Breast epithelium (tissue), 4 donors: Measurements from ENCODE around the gene HBQ1. TPM values are rescaled to one million over a fixed set of nuclear protein-coding genes. Genes with fewer than 3 reads are reported as not detected.
"Not testable (repeated sequence)": the region's sequence is repeated elsewhere in the genome, so short reads cannot be mapped to it uniquely, and the experiment has no call there.

ENCODE experiments used
- DNase-seq, 2 donors: peaks; one replicate each; pipeline ENCODE4 v3.0.0-alpha.2; 2019; ENCODE audit warnings: low spot score in 2 of 2
- H3K27ac ChIP-seq, 2 donors: fragments of 200-600 bp; sonication (generic) in 1 of 2; one replicate each; pipeline ENCODE4 v1.5.1; 2016 to 2019; ENCODE audit warnings: mild to moderate bottlenecking in 1 of 2
- H3K27me3 ChIP-seq, 2 donors: fragments of 200-600 bp; sonication (generic) in 1 of 2; one replicate each; pipeline versions ENCODE4 v1.5.1 to v1.6.0; 2017 to 2019; ENCODE audit warnings: control low read depth in 1 of 2, mild to moderate bottlenecking in 1 of 2
- H3K36me3 ChIP-seq: fragments of 200-600 bp; one replicate; pipeline ENCODE4 v1.5.1; 2019
- H3K4me1 ChIP-seq, 2 donors: fragments of 200-600 bp; sonication (generic); one replicate each; pipeline ENCODE4 v1.5.1; 2016 to 2019; ENCODE audit warnings: control low read depth in 1 of 2
- H3K4me3 ChIP-seq, 3 donors: fragments of 200-600 bp; sonication (generic); 1 replicate in 2 of 3; 2 replicates in 1 of 3; pipeline ENCODE4 v1.5.1; 2016 to 2019; ENCODE audit warnings: mild to moderate bottlenecking in 3 of 3, moderate library complexity in 2 of 3
- H3K9me3 ChIP-seq, 2 donors: fragments of 200-600 bp; sonication (generic) in 1 of 2; one replicate each; pipeline ENCODE4 v1.5.1; 2016 to 2019; ENCODE audit warnings: control low read depth in 1 of 2
- CTCF ChIP-seq, 3 donors: fragments of 450-650 bp; IDR thresholded peaks; one replicate each; pipeline ENCODE4 v1.5.1; 2016 to 2017; ENCODE audit warnings: antibody characterized with exemption in 3 of 3, mild to moderate bottlenecking in 3 of 3, moderate library complexity in 3 of 3
- POLR2A ChIP-seq: fragments of 450-650 bp; IDR thresholded peaks from one replicate; pipeline ENCODE4 v1.6.1; 2016; ENCODE audit warnings: antibody characterized with exemption, mild to moderate bottlenecking, moderate library complexity
- POLR2AphosphoS5 ChIP-seq, 3 donors: sonication (generic); formaldehyde crosslinking; IDR thresholded peaks; one replicate each; pipeline ENCODE4 v1.6.1; 2017; ENCODE audit warnings: antibody characterized with exemption in 3 of 3
- intact Hi-C: fragments of 100-400 bp; cut with DNase I; formaldehyde crosslinking; loops from one replicate; pipeline ENCODE4 v1.15.1; 2023; ENCODE audit warnings: low total_unique reads
- total RNA-seq, 3 donors: library from RNA; depleted of rRNA; stranded (reverse); fragments of >200 nt; gene quantifications; one replicate each; pipeline ENCODE4 v1.1.0, GENCODE V29; 2016

Gene HBQ1
- total RNA-seq, 3 donors from 2014 or later, result not detected

GRCh38 chr16:146646-147045, 33.6 kb upstream of the HBQ1 start:
- intact Hi-C loops, result no loop called here
- no peaks in the 10 kb centered on the region for H3K27me3 ChIP-seq

GRCh38 chr16:149024-149660, 31.1 kb upstream of the HBQ1 start:
- TF ChIP-seq POLR2A, result no peak
- TF ChIP-seq POLR2AphosphoS5 (IDR thresholded peaks at IDR 0.05), result no peak
- no peak for TF ChIP-seq CTCF (IDR thresholded peaks at IDR 0.05)
- no peak for DNase-seq
- no peak overlapping the region for H3K27ac ChIP-seq
- H3K9me3 ChIP-seq, result no peaks in the 10 kb centered on the region
- H3K4me1 ChIP-seq, result no peaks in the 10 kb centered on the region
- no peaks in the 10 kb centered on the region for H3K27me3 ChIP-seq
- H3K4me3 ChIP-seq, result no peak overlapping the region
- intact Hi-C loops, result no loop called here
- H3K36me3 ChIP-seq, result no peaks in the 10 kb centered on the region

More at GRCh38 chr16:146646-147045, 33.6 kb upstream of the HBQ1 start:
- Histone ChIP-seq H3K4me1 (no peaks in the 10 kb centered on the region), H3K27ac (no peak overlapping the region), H3K4me3 (no peak overlapping the region), H3K36me3 (no peaks in the 10 kb centered on the region), H3K9me3 (no peaks in the 10 kb centered on the region)
- TF ChIP-seq POLR2AphosphoS5 (IDR thresholded peaks at IDR 0.05) (no peak), CTCF (IDR thresholded peaks at IDR 0.05) (no peak), POLR2A (no peak)
- DNase-seq, result no peak

- TF ChIP-seq POLR2A, result no peak
- no peak for TF ChIP-seq POLR2AphosphoS5 (IDR thresholded peaks at IDR 0.05)
- no peak for TF ChIP-seq CTCF (IDR thresholded peaks at IDR 0.05)
- no peaks in the 10 kb centered on the region for H3K9me3 ChIP-seq
- no peaks in the 10 kb centered on the region for H3K27me3 ChIP-seq
- H3K4me3 ChIP-seq, result no peak within 1 kb of the TSS
- no peak for DNase-seq
- no peaks in the 10 kb centered on the region for H3K36me3 ChIP-seq
- H3K27ac ChIP-seq, result no peak within 1 kb of the TSS
- intact Hi-C loops, result no loop called here
- H3K4me1 ChIP-seq, result no peaks in the 10 kb centered on the region
Observed at GRCh38 chr16:152141-153128, 27.8 kb upstream of the HBQ1 start, which contains the start of gene HBZ. Gene HBZ, plus strand, starts transcription at chr16:152644. Its CDS starts 266 bp downstream, at chr16:152910.

- H3K9me3 ChIP-seq, DNase-seq, H3K36me3 ChIP-seq, H3K4me1 ChIP-seq, H3K4me3 ChIP-seq, H3K27me3 ChIP-seq, intact Hi-C loops, H3K27ac ChIP-seq: not testable (repeated sequence)
Observed at GRCh38 chr16:153129-153521, 27.1 kb upstream of the HBQ1 start.

GRCh38 chr16:153550-154216, 26.6 kb upstream of the HBQ1 start:
- H3K36me3 ChIP-seq, H3K9me3 ChIP-seq, intact Hi-C loops, H3K27me3 ChIP-seq, H3K27ac ChIP-seq, DNase-seq, H3K4me1 ChIP-seq: not testable (repeated sequence)
- peak overlapping the region in 1 of 3 donors; percentile 54 for H3K4me3 ChIP-seq
